ACHN (cell line): ENCODE results near the gene ABCD4.
A peak's percentile ranks its signal among the peaks of the same experiment; 100 is the strongest.
"Not testable (repeated sequence)": the region's sequence is repeated elsewhere in the genome, so short reads cannot be mapped to it uniquely, and the experiment has no call there.

ENCODE experiments used
- DNase-seq: peaks from one replicate; pipeline ENCODE4 v3.0.0-alpha.2; 2015
- in situ Hi-C: cut with HindIII; loops from 2 replicates; pipeline ENCODE4 v1.10.0; 2017; ENCODE audit warnings: low sequenced_read_pairs, low pct_ligation_motif_present, low pct_unique_long_range_greater_than_20kb

ABCD4 gene

GRCh38 chr14:74309125-74310022, 6.6 kb upstream of the ABCD4 start:
- in situ Hi-C loops = no loop called here
- DNase-seq = no peak

DNA sequence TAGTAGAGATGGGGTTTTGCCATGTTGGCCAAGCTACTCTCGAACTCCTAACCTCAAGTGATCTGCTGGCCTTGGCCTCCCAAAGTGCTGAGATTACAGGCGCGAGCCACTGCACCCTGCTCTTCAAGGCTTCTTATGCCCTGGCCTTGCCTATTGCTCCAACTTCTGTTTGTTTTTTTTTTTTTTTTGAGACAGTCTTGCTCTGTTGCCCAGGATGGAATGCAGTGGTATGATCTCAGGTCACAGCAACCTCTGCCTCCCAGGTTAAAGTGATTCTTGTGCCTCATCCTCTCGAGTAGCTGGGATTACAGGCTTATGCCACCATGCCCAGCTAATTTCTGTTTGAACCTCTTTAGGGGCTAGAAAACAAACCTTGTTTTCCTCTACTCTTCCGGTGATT, 6.0 kb upstream of the ABCD4 start:
- DNase-seq = no peak
- in situ Hi-C loops = no loop called here

GRCh38 chr14:74302152-74302628, 544 bp downstream of the ABCD4 start:
- peak; percentile 66 for DNase-seq
- in situ Hi-C loops = no loop called here

DNA sequence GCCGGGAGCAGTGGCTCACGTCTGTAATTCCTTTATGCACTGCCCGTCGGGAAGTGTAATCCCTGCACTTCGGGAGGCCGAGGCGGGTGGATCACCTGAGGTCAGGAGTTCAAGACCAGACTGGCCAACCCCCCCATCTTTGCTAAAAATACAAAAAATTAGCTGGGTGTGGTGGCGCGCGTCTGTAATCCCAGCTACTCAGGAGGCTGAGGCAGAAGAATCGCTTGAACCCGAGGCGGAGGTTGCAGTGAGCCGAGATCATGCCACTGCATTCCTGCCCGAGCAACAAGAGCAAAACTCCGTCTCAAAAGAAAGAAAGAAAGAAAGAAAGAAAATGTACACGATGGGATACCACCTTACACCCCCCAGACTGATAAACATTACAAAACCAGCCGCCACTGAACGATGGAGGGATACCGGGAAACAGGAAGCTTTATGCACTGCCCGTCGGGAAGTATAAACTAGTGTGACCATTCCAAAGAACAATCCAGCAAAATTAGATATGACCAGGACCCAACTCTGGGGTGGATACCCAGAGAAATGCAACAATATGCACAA, 1.1 kb downstream of the ABCD4 start:
- in situ Hi-C loops = no loop called here
- DNase-seq = peak; percentile 4

- peak; percentile 61 for DNase-seq
- in situ Hi-C loops = loop anchor here (25.0 kb wide), 1 partner anchor 187 kb away; no protein-coding TSS in a partner anchor
Measured at GRCh38 chr14:74299061-74299545, 3.6 kb downstream of the ABCD4 start.

DNA sequence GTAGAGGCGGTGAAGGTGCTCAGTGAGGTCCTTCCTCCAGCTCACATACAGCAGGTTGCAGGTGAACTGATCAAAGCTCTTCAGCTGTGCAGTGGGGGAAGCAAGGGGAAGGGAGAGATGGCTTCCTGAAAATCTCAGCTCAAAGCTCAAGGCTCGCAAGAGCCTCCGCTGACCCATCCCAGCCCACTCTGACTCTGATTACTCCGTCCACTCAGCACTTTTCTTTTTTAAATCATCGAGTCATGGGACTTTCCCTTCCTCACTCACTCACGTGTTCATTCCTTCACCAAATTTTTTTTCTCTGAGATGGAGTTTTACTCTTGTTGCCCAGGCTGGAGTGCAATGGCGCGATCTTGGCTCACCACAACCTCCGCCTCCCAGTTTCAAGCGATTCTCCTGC, 4.7 kb downstream of the ABCD4 start:
- in situ Hi-C loops = loop anchor here (25.0 kb wide), 1 partner anchor 186 kb away; no protein-coding TSS in a partner anchor
- DNase-seq = no peak

DNA sequence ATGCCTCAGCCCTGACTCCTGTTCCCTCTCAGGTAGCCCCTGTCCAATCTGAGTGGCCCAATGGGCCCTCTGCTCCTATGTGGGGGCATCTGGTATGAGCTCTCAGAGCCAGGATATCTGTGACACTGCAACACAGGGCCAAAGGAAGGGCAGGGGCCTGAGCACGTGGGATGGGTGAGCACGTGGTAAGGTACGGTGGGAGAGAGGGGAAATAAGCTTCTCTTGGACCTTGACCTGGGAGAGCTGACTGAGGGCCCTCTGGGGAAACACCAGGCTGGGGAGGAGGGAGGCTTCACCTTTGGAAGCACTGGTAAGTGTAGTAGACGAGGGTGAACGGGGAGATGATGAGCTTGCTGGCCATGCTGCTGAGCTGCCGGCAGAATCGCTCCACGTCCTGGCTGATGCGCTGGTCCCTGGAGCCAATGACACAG, 6.7 kb downstream of the ABCD4 start:
- in situ Hi-C loops = loop anchor here (25.0 kb wide), 1 partner anchor 184 kb away; no protein-coding TSS in a partner anchor
- no peak for DNase-seq

GRCh38 chr14:74293606-74294005, 9.1 kb downstream of the ABCD4 start:
- no peak for DNase-seq
- in situ Hi-C loops = loop anchor here (25.0 kb wide), 1 partner anchor 181 kb away; no protein-coding TSS in a partner anchor

GRCh38 chr14:74292061-74292460, 10.7 kb downstream of the ABCD4 start:
- in situ Hi-C loops = loop anchor here (25.0 kb wide), 1 partner anchor 180 kb away; no protein-coding TSS in a partner anchor
- DNase-seq = no peak

GRCh38 chr14:74290415-74290814, 12.3 kb downstream of the ABCD4 start:
- in situ Hi-C loops = loop anchor here (25.0 kb wide), 1 partner anchor 178 kb away; no protein-coding TSS in a partner anchor
- peak; percentile 19 for DNase-seq

DNA sequence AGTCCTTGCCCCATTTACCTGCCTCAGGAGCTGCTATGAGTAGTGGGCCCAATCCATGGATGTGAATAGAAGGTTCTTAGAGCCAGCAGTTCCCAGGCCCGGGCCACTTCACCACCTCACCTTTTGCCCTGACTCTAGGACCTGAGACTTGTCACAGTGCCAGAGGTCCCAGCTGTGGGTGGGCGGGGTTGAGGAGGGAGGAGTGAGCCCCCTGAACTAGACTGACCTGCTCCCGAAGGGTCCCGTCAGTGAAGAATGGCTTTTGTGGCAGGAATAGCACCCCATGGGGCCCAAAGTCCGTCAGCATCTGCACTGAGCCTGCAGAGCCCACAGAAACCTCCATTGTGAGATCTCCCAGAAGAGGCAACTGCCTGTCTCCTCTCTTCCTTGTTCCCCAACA, 12.9 kb downstream of the ABCD4 start:
- no peak for DNase-seq
- in situ Hi-C loops = loop anchor here (25.0 kb wide), 1 partner anchor 178 kb away; no protein-coding TSS in a partner anchor

DNA sequence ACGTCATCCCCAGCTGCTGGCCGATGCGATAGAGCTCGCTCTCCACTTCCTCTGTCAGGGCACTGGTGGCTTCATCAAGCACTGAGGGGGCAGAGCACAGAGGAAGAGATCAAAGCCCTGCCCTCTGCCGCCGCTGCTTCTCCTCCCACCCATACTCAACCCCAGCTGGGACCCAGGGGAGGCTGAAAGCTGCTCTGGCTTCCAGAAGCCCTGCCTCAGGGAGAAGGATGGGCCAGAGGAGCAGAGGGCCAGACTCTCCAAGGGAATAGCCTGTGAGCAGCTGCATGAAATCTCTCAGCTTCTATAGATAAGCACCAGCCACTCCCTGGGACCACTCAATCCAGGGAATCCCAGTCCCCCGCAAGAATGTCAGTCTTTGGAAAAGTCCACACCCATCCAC, 16.0 kb downstream of the ABCD4 start:
- in situ Hi-C loops = loop anchor here (25.0 kb wide), 1 partner anchor 174 kb away; no protein-coding TSS in a partner anchor
- DNase-seq = no peak

DNA sequence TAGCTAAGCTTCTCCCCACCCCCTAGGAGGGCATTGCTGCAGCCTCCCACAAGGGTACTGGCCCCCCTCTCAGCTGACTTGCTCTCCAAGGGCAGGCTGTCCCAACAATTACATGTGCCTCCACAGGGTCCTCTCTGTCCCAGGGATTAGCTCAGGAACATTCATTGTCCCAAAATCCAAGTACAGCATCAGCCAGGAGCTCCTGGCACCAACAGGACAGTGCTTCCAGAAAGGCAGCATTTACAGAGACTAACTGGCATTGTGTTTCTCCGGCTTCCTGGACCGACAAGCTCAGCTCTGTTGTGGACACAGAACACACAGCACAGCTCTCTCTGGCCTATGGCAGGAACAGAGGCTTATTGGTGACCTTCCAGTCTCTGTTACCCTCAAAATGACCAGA, 21.7 kb downstream of the ABCD4 start:
- DNase-seq = no peak
- in situ Hi-C loops = loop anchor here (25.0 kb wide), 1 partner anchor 169 kb away; no protein-coding TSS in a partner anchor

DNA sequence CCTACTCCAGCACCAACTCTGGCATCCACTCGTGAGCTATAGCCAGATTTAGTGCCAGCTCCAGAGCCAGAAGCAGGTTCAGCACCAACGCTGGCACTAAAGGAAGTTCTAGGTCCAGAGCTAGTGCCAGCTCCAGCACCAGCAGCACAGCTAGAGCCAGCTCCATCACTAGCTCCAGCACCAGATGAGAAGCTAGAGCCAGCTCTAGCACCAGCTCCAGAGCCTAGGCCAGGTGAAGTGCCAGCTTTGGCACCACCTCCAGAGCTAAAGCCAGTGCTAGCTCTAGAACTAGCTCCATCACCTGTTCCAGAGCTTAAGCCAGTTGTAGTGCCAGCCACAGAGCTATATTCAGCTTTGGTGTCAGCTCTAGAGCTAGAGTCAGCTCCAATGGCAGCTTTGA, 24.7 kb downstream of the ABCD4 start:
- in situ Hi-C loops = loop anchor here (25.0 kb wide), 1 partner anchor 166 kb away; no protein-coding TSS in a partner anchor

GRCh38 chr14:74275241-74275841, 27.4 kb downstream of the ABCD4 start:
- no peak for DNase-seq
- in situ Hi-C loops = loop anchor here (25.0 kb wide), 1 partner anchor 163 kb away; no protein-coding TSS in a partner anchor

More for the DNA sequence above, 24.7 kb downstream of the ABCD4 start:
- DNase-seq = no peak

- DNase-seq = no peak
- in situ Hi-C loops = no loop called here
Measured at GRCh38 chr14:74271365-74271764, 31.4 kb downstream of the ABCD4 start.

DNA sequence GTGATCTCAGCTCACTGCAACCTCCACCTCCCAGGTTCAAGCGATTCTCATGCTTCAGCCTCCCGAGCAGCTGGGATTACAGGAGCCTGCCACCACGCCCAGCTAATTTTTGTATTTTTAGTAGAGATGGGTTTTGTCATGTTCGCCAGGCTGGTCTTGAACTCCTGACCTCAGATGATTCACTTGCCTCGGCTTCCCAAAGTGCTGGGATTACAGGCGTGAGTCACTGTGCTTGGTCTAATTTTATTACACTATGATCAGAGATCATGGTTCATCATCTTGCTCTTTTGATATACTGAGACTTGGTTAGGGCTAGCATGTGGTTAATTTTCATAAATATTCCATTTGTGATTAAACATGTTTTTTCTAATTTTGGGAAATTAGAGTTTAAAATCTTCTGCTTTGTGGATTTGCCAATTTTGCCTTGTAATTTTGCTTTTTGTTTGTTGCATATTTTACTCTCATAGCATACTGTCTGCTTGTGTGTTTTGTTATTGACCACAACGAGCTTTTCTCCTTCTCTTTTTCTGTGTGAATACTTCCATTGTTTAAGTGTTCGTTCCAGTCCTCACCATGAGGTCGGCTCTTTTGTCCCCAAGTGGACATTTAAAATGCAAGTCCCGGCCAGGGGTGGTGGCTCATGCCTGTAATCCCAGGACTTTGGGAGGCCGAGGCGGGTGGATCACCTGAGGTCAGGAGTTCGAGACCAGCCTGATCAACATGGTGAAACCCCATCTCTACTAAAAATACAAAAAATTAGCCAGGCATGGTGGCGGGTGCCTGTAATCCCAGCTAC, 32.2 kb downstream of the ABCD4 start:
- in situ Hi-C loops = not testable (repeated sequence)
- peak; percentile 36 for DNase-seq

- no peak for DNase-seq
- in situ Hi-C loops = no loop called here
Measured at GRCh38 chr14:74267588-74267987, 35.1 kb downstream of the ABCD4 start.
